ENCODE data around the gene PLAAT3. TPM values are rescaled to one million over a fixed set of nuclear protein-coding genes. Genes with fewer than 3 reads are reported as not detected.
A peak's percentile ranks its signal among the peaks of the same experiment; 100 is the strongest.

Gene PLAAT3
- total RNA-seq, result 10 to 100 TPM; 13.4 to 18.9 TPM
- 10 to 100 TPM; 89.6 to 90.1 TPM for polyA plus RNA-seq

DNA sequence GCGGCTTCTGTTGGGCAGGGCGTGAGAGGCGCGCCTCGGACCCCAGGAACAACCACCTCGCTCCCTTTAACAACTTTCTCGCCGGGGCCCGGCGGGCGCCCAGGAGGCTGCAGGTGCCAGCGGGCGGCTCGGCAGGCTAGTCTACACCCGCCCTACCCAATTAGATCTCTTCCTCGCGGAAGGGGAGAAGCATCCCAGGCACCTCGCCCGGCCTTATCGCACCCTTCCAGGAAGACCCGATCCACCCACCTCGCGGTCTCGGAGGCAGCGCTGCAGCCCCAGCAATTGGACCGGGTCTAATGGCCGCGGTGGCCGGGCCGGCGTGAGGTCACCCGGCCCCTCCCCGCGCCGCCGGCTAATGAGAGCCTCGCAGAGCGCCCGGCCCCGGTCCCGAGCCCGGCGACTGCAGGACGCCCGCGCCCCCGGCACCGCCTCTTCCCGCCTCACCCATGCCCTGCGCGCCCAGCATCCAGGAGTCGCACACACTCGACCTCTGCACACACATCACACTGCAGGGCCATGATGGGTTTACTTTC is at the start of gene PLAAT3:
TSS of gene PLAAT3 (minus strand) at position 298 of the 536 bp plus-strand sequence. CDS start 419 bp downstream, outside the sequence.
- TF ChIP-seq, protein P1, sequence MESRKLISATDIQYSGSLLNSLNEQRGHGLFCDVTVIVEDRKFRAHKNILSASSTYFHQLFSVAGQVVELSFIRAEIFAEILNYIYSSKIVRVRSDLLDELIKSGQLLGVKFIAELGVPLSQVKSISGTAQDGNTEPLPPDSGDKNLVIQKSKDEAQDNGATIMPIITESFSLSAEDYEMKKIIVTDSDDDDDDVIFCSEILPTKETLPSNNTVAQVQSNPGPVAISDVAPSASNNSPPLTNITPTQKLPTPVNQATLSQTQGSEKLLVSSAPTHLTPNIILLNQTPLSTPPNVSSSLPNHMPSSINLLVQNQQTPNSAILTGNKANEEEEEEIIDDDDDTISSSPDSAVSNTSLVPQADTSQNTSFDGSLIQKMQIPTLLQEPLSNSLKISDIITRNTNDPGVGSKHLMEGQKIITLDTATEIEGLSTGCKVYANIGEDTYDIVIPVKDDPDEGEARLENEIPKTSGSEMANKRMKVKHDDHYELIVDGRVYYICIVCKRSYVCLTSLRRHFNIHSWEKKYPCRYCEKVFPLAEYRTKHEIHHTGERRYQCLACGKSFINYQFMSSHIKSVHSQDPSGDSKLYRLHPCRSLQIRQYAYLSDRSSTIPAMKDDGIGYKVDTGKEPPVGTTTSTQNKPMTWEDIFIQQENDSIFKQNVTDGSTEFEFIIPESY (IDR thresholded peaks at IDR 0.05), result peak; percentile 19
- no peak for TF ChIP-seq CTCF (IDR thresholded peaks at IDR 0.05; ENCODE audit: low read depth, low read length, missing input control)
- no peak for TF ChIP-seq FOXA2 (IDR thresholded peaks at IDR 0.05)
- peak; percentile 70 for TF ChIP-seq REST (IDR thresholded peaks at IDR 0.05)
- TF ChIP-seq, protein P2, sequence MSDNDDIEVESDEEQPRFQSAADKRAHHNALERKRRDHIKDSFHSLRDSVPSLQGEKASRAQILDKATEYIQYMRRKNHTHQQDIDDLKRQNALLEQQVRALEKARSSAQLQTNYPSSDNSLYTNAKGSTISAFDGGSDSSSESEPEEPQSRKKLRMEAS (IDR thresholded peaks at IDR 0.05), result peak; percentile 38
- peak; percentile 53 to 60 for TF ChIP-seq HNF4A (conservative IDR thresholded peaks at IDR 0.05)
- peak; percentile 35 for TF ChIP-seq NR2F2 (IDR thresholded peaks at IDR 0.05)
- TF ChIP-seq JUND (IDR thresholded peaks at IDR 0.05), result peak in 1 of 2 donors; percentile 44
- no peak for TF ChIP-seq RAD21 (IDR thresholded peaks at IDR 0.05)
- TF ChIP-seq GABPA (IDR thresholded peaks at IDR 0.05 in 1 of 2, conservative IDR thresholded peaks at IDR 0.05 in 1 of 2), result no peak
- no peak for TF ChIP-seq ATF3 (IDR thresholded peaks at IDR 0.05)
- no peak for TF ChIP-seq SP1 (IDR thresholded peaks at IDR 0.05)
- TF ChIP-seq FOXA1 (IDR thresholded peaks at IDR 0.05), result no peak
- TF ChIP-seq YY1 (IDR thresholded peaks at IDR 0.05), result peak; percentile 92
- TF ChIP-seq HNF4G (IDR thresholded peaks at IDR 0.05), result no peak
- peak in 1 of 2 donors; percentile 60 for TF ChIP-seq EGR1 (IDR thresholded peaks at IDR 0.05; ENCODE audit: low read depth in 2 of 2)
- no peak for TF ChIP-seq TAF1 (conservative IDR thresholded peaks at IDR 0.05)
- peak; percentile 64 to 69 for TF ChIP-seq RXRA (IDR thresholded peaks at IDR 0.05)
- under 1% methylated on average over 53 of the region's 53 CpGs for WGBS
- peak within 1 kb of the TSS; percentile 77 to 89 for H3K9ac ChIP-seq (ENCODE audit: low read depth in 1 of 2, low read length in 2 of 2)

More for the DNA sequence above, at the start of gene PLAAT3:
- H3K4me1 ChIP-seq (ENCODE audit: control insufficient read depth in 4 of 4, insufficient read depth in 4 of 4, low read length in 3 of 4), result peaks cover 2 to 28% (median 22%) of the 10 kb centered on the region in 4 donors
- no peaks in the 10 kb centered on the region for H3K27me3 ChIP-seq (ENCODE audit: control insufficient read depth in 4 of 4, insufficient read depth in 4 of 4, low read length in 3 of 4)
- H3K36me3 ChIP-seq (ENCODE audit: control insufficient read depth in 4 of 4, insufficient read depth in 3 of 4, low read depth in 1 of 4, low read length in 3 of 4), result no peaks in the 10 kb centered on the region
- DNase-seq (ENCODE audit: low spot score), result peak; percentile 81
- H3K27ac ChIP-seq (ENCODE audit: low read depth in 1 of 2, low read length in 2 of 2), result peak within 1 kb of the TSS; percentile 94 to 97
- H3K9me3 ChIP-seq (ENCODE audit: control insufficient read depth in 4 of 4, low read length in 3 of 4), result no peaks in the 10 kb centered on the region
- H3K4me3 ChIP-seq (ENCODE audit: low read depth in 1 of 3, low read length in 3 of 3), result peak within 1 kb of the TSS; percentile 61 to 95 (median 78)

All from liver (tissue), 9 donors.